Ishikawa (cell line): ENCODE data around the gene VBP1.

Experiments
- CEBPB ChIP-seq: IDR thresholded peaks from 2 replicates; pipeline ENCODE4 v1.6.1; 2012
- CREB1 ChIP-seq: IDR thresholded peaks from 2 replicates; pipeline ENCODE4 v1.6.1; 2012; ENCODE audit warnings: low read depth
- EGR1 ChIP-seq: IDR thresholded peaks from 2 replicates; pipeline ENCODE4 v1.6.1; 2012
- EP300 ChIP-seq: IDR thresholded peaks from 2 replicates; pipeline ENCODE4 v1.6.1; 2012; ENCODE audit warnings: borderline replicate concordance
- MAX ChIP-seq: IDR thresholded peaks from 2 replicates; pipeline ENCODE4 v1.6.1; 2012
- NFIC ChIP-seq: IDR thresholded peaks from 2 replicates; pipeline ENCODE4 v1.6.1; 2012
- RAD21 ChIP-seq: IDR thresholded peaks from 2 replicates; pipeline ENCODE4 v1.6.1; 2012; ENCODE audit warnings: low read depth
- REST ChIP-seq: IDR thresholded peaks from 2 replicates; pipeline ENCODE4 v1.6.1; 2012; ENCODE audit warnings: low read depth, mild to moderate bottlenecking
- TAF1 ChIP-seq: IDR thresholded peaks from 2 replicates; pipeline ENCODE4 v1.6.1; 2012; ENCODE audit warnings: low read depth, mild to moderate bottlenecking
- TCF12 ChIP-seq: IDR thresholded peaks from 2 replicates; pipeline ENCODE4 v1.6.1; 2012; ENCODE audit warnings: low read depth
- TEAD4 ChIP-seq: IDR thresholded peaks from 2 replicates; pipeline ENCODE4 v1.6.1; 2012
- USF1 ChIP-seq: IDR thresholded peaks from 2 replicates; pipeline ENCODE4 v1.6.1; 2012
- YY1 ChIP-seq: IDR thresholded peaks from 2 replicates; pipeline ENCODE4 v1.6.1; 2012; ENCODE audit warnings: low read depth
- ZBTB7A ChIP-seq: IDR thresholded peaks from 2 replicates; pipeline ENCODE4 v1.6.1; 2012; ENCODE audit warnings: low read depth

- TF ChIP-seq TAF1 (no peak), TCF12 (no peak), EGR1 (no peak), REST (no peak), EP300 (no peak), YY1 (no peak), NFIC (no peak), TEAD4 (no peak), RAD21 (no peak), ZBTB7A (no peak), CEBPB (peak; percentile 66; the same call in 1 of the 2 replicates), CREB1 (no peak), MAX (no peak), USF1 (no peak)
Measured at GRCh38 chrX:155215443-155216178, 649 bp upstream of the VBP1 start.
